ENCODE measurements around the gene NFKBIZ. TPM values are rescaled to one million over a fixed set of nuclear protein-coding genes. Genes with fewer than 3 reads are reported as not detected.
"Not testable (repeated sequence)": the region's sequence is repeated elsewhere in the genome, so short reads cannot be mapped to it uniquely, and the experiment has no call there.

Gene NFKBIZ
- total RNA-seq, 1 experiment from 2014 or later, result 15.1 TPM

GRCh38 chr3:101862416-101863165 is 13.3 kb downstream of the NFKBIZ start (continued):
- no peak for TF ChIP-seq RELA (CRISPR knock-in tag; IDR thresholded peaks at IDR 0.05; ENCODE audit: borderline replicate concordance)
- TF ChIP-seq ATF3 (CRISPR knock-in tag; conservative IDR thresholded peaks at IDR 0.05), result no peak
- no peak for TF ChIP-seq MLX (CRISPR knock-in tag; IDR thresholded peaks at IDR 0.05)
- no peak for TF ChIP-seq MAX (CRISPR knock-in tag; IDR thresholded peaks at IDR 0.05)
- TF ChIP-seq STAT6 (CRISPR knock-in tag; conservative IDR thresholded peaks at IDR 0.05; ENCODE audit: low read depth), result no peak
- no peak for TF ChIP-seq NFYB (CRISPR knock-in tag; conservative IDR thresholded peaks at IDR 0.05; ENCODE audit: low read depth)
- no peak for TF ChIP-seq GABPB1 (CRISPR knock-in tag; IDR thresholded peaks at IDR 0.05)
- TF ChIP-seq EMX1 (CRISPR knock-in tag; IDR thresholded peaks at IDR 0.05), result no peak
- no peak for TF ChIP-seq ZNF138 (CRISPR knock-in tag; conservative IDR thresholded peaks at IDR 0.05)

- H3K4me1 Mint-ChIP-seq; POLR2A ChIA-PET; H3K36me3 Mint-ChIP-seq; H3K4me3 Mint-ChIP-seq; DNase-seq (ENCODE audit: low spot score); H3K9me3 Mint-ChIP-seq; H3K27me3 Mint-ChIP-seq (ENCODE audit: low read depth); H3K27ac Mint-ChIP-seq; ATAC-seq: not testable (repeated sequence)
- CTCF ChIA-PET, result interaction anchor here (1.7 to 2.1 kb wide), 3 partner anchors 15 to 360 kb away, joined by 4 to 7 read pairs (median 4); partner anchors contain the start of gene NFKBIZ
Measured at GRCh38 chr3:101864926-101865325, 15.6 kb downstream of the NFKBIZ start.

GRCh38 chr3:101865751-101866509 is 16.6 kb downstream of the NFKBIZ start:
- Mint-ChIP-seq H3K36me3 (peaks cover 2% of the 10 kb centered on the region; the same call in 1 of the 2 replicates), H3K4me3 (no peak overlapping the region), H3K9me3 (no peaks in the 10 kb centered on the region), H3K27ac (no peak overlapping the region), H3K4me1 (peaks cover 4% of the 10 kb centered on the region), H3K27me3 (ENCODE audit: low read depth) (no peaks in the 10 kb centered on the region)
- DNase-seq (ENCODE audit: low spot score) (peak; percentile 20), ATAC-seq (peak; percentile 96)
- ChIA-PET POLR2A (no interaction called here), CTCF (interaction anchor here (1.7 to 2.1 kb wide), 3 partner anchors 16 to 359 kb away, joined by 4 to 7 read pairs (median 4); partner anchors contain the start of gene NFKBIZ)
- no peak for TF ChIP-seq ZNF425 (CRISPR knock-in tag; conservative IDR thresholded peaks at IDR 0.05)
- no peak for TF ChIP-seq ZNF423 (CRISPR knock-in tag; IDR thresholded peaks at IDR 0.05)
- no peak for TF ChIP-seq ZBTB21 (CRISPR knock-in tag; IDR thresholded peaks at IDR 0.05; ENCODE audit: borderline replicate concordance)

Measured in WTC11 (cell line).